HepG2 (cell line): ENCODE results near the gene NT5DC4. TPM values are rescaled to one million over a fixed set of nuclear protein-coding genes. Genes with fewer than 3 reads are reported as not detected.

ENCODE experiments used
- ATAC-seq: fragments of 200-7000 bp; cut with Tn5 transposase; 3 replicates; pipeline ENCODE4 v1.9.1; 2020; ENCODE audit warnings: mild to moderate bottlenecking, moderate library complexity
- BruUV-seq: library from RNA; stranded (reverse); fragments of 400-500 nt; replicated peaks from 2 replicates; lab custom pipeline; 2021; lab: Mats Ljungman, UMichigan
- CTCF ChIA-PET: fragments of 300-600 bp; formaldehyde crosslinking; extraction: SDS; loops from one replicate; lab custom pipeline; 2021; ENCODE audit warnings: low total read pairs, inconsistent platforms, low intra/inter-chr PET ratio; lab: Yijun Ruan, JAX
- POLR2A ChIA-PET: fragments of 350-600 bp; sonication (Branson Sonifier 250); formaldehyde crosslinking; loops from one replicate; lab custom pipeline; 2020; ENCODE audit warnings: antibody characterized with exemption, inconsistent platforms; lab: Yijun Ruan, JAX
- DNase-seq: peaks from one replicate; pipeline ENCODE4 v3.0.0-alpha.2; 2015; ENCODE audit warnings: low spot score
- FAIRE-seq: peaks from 3 replicates; lab custom pipeline; 2011; peaks lifted over from hg19 to GRCh38; lab: Jason Lieb, UNC
- H2AFZ ChIP-seq: one replicate; pipeline ENCODE4 v1.6.1; 2011; ENCODE audit warnings: low read length, inconsistent platforms
- H3K27ac ChIP-seq: fragments of 300-600 bp; 3 replicates; pipeline ENCODE4 v1.8.0; 2011; ENCODE audit warnings: mixed run types, mild to moderate bottlenecking, mixed read lengths, low read length, inconsistent platforms; ENCODE audit not compliant: insufficient read depth; ENCODE audit errors: extremely low read length
- H3K27me3 ChIP-seq, 2 experiments: fragments of 200-600 bp in 1 of 2; 2 replicates in 1 of 2; 3 replicates in 1 of 2; pipeline versions ENCODE4 v1.6.0 to v1.8.0; 2011; ENCODE audit warnings: low read length in 2 of 2, mild to moderate bottlenecking in 2 of 2, moderate library complexity in 2 of 2, inconsistent platforms in 1 of 2; ENCODE audit not compliant: insufficient read depth in 2 of 2, control insufficient read depth in 1 of 2
- H3K36me3 ChIP-seq, 2 experiments: fragments of 200-600 bp in 1 of 2; replicated peaks in 1 of 2; 2 replicates in 1 of 2; 3 replicates in 1 of 2; pipeline versions ENCODE4 v1.5.1 to v1.8.0; 2011; ENCODE audit warnings: low read length in 2 of 2, inconsistent platforms in 1 of 2; ENCODE audit not compliant: insufficient read depth in 2 of 2, control insufficient read depth in 1 of 2
- H3K4me1 ChIP-seq: 2 replicates; pipeline ENCODE4 v1.5.1; 2012; ENCODE audit warnings: low read length, inconsistent platforms; ENCODE audit not compliant: insufficient read depth
- H3K4me2 ChIP-seq: 2 replicates; pipeline ENCODE4 v1.6.0; 2011; ENCODE audit warnings: low read depth, low read length, inconsistent platforms
- H3K4me3 ChIP-seq, 3 experiments: fragments of 200-600 bp in 1 of 3; sonication (generic), shearing (Covaris generic) in 1 of 3; replicated peaks in 1 of 3; 2 replicates each; pipeline ENCODE4 v1.5.1; 2011 to 2016; ENCODE audit warnings: low read length in 3 of 3, inconsistent platforms in 2 of 3, low read depth in 2 of 3, mild to moderate bottlenecking in 2 of 3, control low read depth in 1 of 3, mixed read lengths in 1 of 3; ENCODE audit not compliant: insufficient read depth in 1 of 3
- H3K79me2 ChIP-seq: one replicate; pipeline ENCODE4 v1.6.1; 2011; ENCODE audit warnings: low read length, inconsistent platforms; ENCODE audit not compliant: insufficient read depth
- H3K9ac ChIP-seq: 2 replicates; pipeline ENCODE4 v1.6.0; 2011; ENCODE audit warnings: mild to moderate bottlenecking, low read depth, low read length, inconsistent platforms; ENCODE audit not compliant: insufficient read depth
- H3K9me3 ChIP-seq: 2 replicates; pipeline ENCODE4 v1.5.1; 2012; ENCODE audit warnings: mild to moderate bottlenecking, low read length
- H4K20me1 ChIP-seq: 2 replicates; pipeline ENCODE4 v1.6.0; 2011; ENCODE audit warnings: inconsistent platforms, mild to moderate bottlenecking, low read length, moderate library complexity; ENCODE audit not compliant: insufficient read depth
- AFF4 ChIP-seq: sonication (generic); formaldehyde crosslinking; IDR thresholded peaks from 2 replicates; pipeline ENCODE4 v1.4.0; 2020; ENCODE audit warnings: missing genetic modification reagents
- NFYC ChIP-seq: IDR thresholded peaks from 2 replicates; pipeline ENCODE4 v1.6.1; 2016; ENCODE audit warnings: missing genetic modification reagents, missing compliant biosample characterization
- PHF21A ChIP-seq: sonication (generic); formaldehyde crosslinking; IDR thresholded peaks from 2 replicates; pipeline ENCODE4 v1.5.0; 2020; ENCODE audit warnings: mild to moderate bottlenecking, missing genetic modification reagents
- PHF8 ChIP-seq: sonication (generic); formaldehyde crosslinking; IDR thresholded peaks from 2 replicates; pipeline ENCODE4 v1.5.0; 2020; ENCODE audit warnings: missing genetic modification reagents
- SNRNP70 ChIP-seq: fragments of 200-400 bp; formaldehyde crosslinking; IDR thresholded peaks from 2 replicates; pipeline ENCODE4 v1.6.1; 2017; ENCODE audit warnings: mild to moderate bottlenecking, low read depth, low read length, moderate library complexity
- SP140L ChIP-seq: sonication (generic); formaldehyde crosslinking; IDR thresholded peaks from 2 replicates; pipeline ENCODE4 v1.4.0; 2020; ENCODE audit warnings: missing genetic modification reagents, borderline replicate concordance
- ZNF629 ChIP-seq: sonication (generic); formaldehyde crosslinking; conservative IDR thresholded peaks from 2 replicates; pipeline ENCODE4 v1.5.0; 2020; ENCODE audit warnings: missing genetic modification reagents
- ZNF720 ChIP-seq: sonication (generic); formaldehyde crosslinking; IDR thresholded peaks from 2 replicates; pipeline ENCODE4 v1.4.0; 2020; ENCODE audit warnings: missing genetic modification reagents
- ZNF781 ChIP-seq: sonication (generic); formaldehyde crosslinking; IDR thresholded peaks from 2 replicates; pipeline ENCODE4 v1.5.1; 2020; ENCODE audit warnings: borderline replicate concordance, mild to moderate bottlenecking, missing genetic modification reagents; ENCODE audit errors: not compliant biosample characterization
- WGBS: methylation state at CpG from one replicate; pipeline ENCODE4 v1.1.6; 2017; ENCODE audit warnings: low lambda C conversion rate; 5-methylcytosine and 5-hydroxymethylcytosine counted together
- in situ Hi-C: cut with HindIII; loops from 2 replicates; pipeline ENCODE4 v1.10.0; 2017; ENCODE audit warnings: low pct_unique_long_range_greater_than_20kb; ENCODE audit not compliant: extremely low pct_ligation_motif_present
- intact Hi-C: fragments of 100-400 bp; cut with micrococcal nuclease; formaldehyde crosslinking; loops from one replicate; pipeline ENCODE4 v1.10.0; 2022; ENCODE audit not compliant: unreplicated experiment
- polyA plus RNA-seq, 8 experiments: library from polyadenylated mRNA; depleted of rRNA in 3 of 8; stranded (reverse) in 7 of 8; unstranded in 1 of 8; fragments of >200 nt; fragmentation: Illumina TruSeq in 4 of 8; extraction: Trizol in 4 of 8; gene quantifications; 2 replicates each; pipeline versions ENCODE4 v1.2.1 to v1.2.3, GENCODE V29; 2011 to 2016; ENCODE audit warnings: low read depth in 4 of 8, missing spikeins in 1 of 8, mixed read lengths in 1 of 8; ENCODE audit not compliant: insufficient read depth in 1 of 8
- total RNA-seq, 5 experiments: library from RNA; depleted of rRNA; stranded (reverse); fragments of >200 nt; fragmentation: Illumina TruSeq; extraction: Trizol; gene quantifications; 2 replicates each; pipeline ENCODE4 v1.2.3, GENCODE V29; 2016; ENCODE audit warnings: low read depth in 1 of 5

NT5DC4 gene
- total and polyA plus RNA-seq, 2 of the 13 experiments (the other 11 are each of a cell fraction or from before 2014, with no cell fraction given) = 0.04 to 4.2 TPM

- Histone ChIP-seq H3K9ac (no peak overlapping the region), H3K4me2 (no peak overlapping the region), H2AFZ (no peak overlapping the region), H3K27ac (no peak overlapping the region), H3K79me2 (peaks cover 25% of the 10 kb centered on the region), H3K4me1 (peaks cover 34% of the 10 kb centered on the region), H3K36me3 (peaks cover 6 to 40% of the 10 kb centered on the region in 2 experiments), H3K4me3 (no peak overlapping the region), H3K9me3 (no peaks in the 10 kb centered on the region), H4K20me1 (no peaks in the 10 kb centered on the region), H3K27me3 (no peaks in the 10 kb centered on the region; a peak in 1 of 5 replicates)
- BruUV-seq = no TSS peak
- TF ChIP-seq PHF21A = no peak
- TF ChIP-seq SNRNP70 = no peak
- no peak for TF ChIP-seq ZNF720 (CRISPR knock-in tag)
- no peak for TF ChIP-seq ZNF781 (CRISPR knock-in tag)
- no peak for TF ChIP-seq PHF8 (CRISPR knock-in tag)
- no peak for TF ChIP-seq NFYC (CRISPR knock-in tag)
- no peak for TF ChIP-seq AFF4
- TF ChIP-seq ZNF629 (CRISPR knock-in tag) = peak; percentile 86
- TF ChIP-seq SP140L (CRISPR knock-in tag) = no peak
- 94% methylated on average over 1 of the region's 1 CpG for WGBS
- in situ Hi-C loops = loop anchor here (5.0 kb wide), 1 partner anchor 42 kb away; no protein-coding TSS in a partner anchor
- intact Hi-C loops = loop anchor here (5.0 kb wide), 2 partner anchors 42 to 182 kb away; no protein-coding TSS in a partner anchor
- DNase-seq (no peak), ATAC-seq (no peak), FAIRE-seq (no peak)
- POLR2A ChIA-PET = no interaction called here
- CTCF ChIA-PET = no interaction called here
Observed at GRCh38 chr2:112760149-112760548, 39.3 kb downstream of the NT5DC4 start.
